NT2/D1 (cell line): ENCODE measurements around the gene NDUFA3.
"Not testable (repeated sequence)": the region's sequence is repeated elsewhere in the genome, so short reads cannot be mapped to it uniquely, and the experiment has no call there.

Experiments used
- DNase-seq: peaks from one replicate; pipeline ENCODE4 v3.0.0-alpha.2; 2011; ENCODE audit warnings: low read depth, low spot score
- H3K27me3 ChIP-seq: 2 replicates; pipeline ENCODE4 v1.6.0; 2011; ENCODE audit warnings: mild to moderate bottlenecking; ENCODE audit not compliant: insufficient read length, insufficient read depth
- H3K36me3 ChIP-seq: 2 replicates; pipeline ENCODE4 v1.6.1; 2011; ENCODE audit warnings: mild to moderate bottlenecking, low read length, mixed read lengths; ENCODE audit not compliant: insufficient read depth, insufficient read length
- H3K4me1 ChIP-seq: 2 replicates; pipeline ENCODE4 v1.5.1; 2011; ENCODE audit not compliant: insufficient read depth, insufficient read length
- H3K4me3 ChIP-seq: 2 replicates; pipeline ENCODE4 v1.5.1; 2011; ENCODE audit warnings: low read depth; ENCODE audit not compliant: insufficient read length
- H3K9ac ChIP-seq: 2 replicates; pipeline ENCODE4 v1.6.0; 2011; ENCODE audit warnings: low read depth; ENCODE audit not compliant: insufficient read length
- H3K9me3 ChIP-seq: 2 replicates; pipeline ENCODE4 v1.5.1; 2011; ENCODE audit warnings: mild to moderate bottlenecking, low read length; ENCODE audit not compliant: insufficient read depth
- SUZ12 ChIP-seq: IDR thresholded peaks from 2 replicates; pipeline ENCODE4 v1.6.1; 2011; ENCODE audit not compliant: insufficient read length, insufficient read depth; ENCODE audit errors: extremely low read depth
- YY1 ChIP-seq: IDR thresholded peaks from 2 replicates; pipeline ENCODE4 v1.6.1; 2011; ENCODE audit not compliant: insufficient read length, insufficient read depth
- ZNF274 ChIP-seq: IDR thresholded peaks from 2 replicates; pipeline ENCODE4 v1.6.1; 2011; ENCODE audit warnings: mild to moderate bottlenecking, low read depth, low read length

NDUFA3 gene

GRCh38 chr19:54099190-54099902, 3.3 kb upstream of the NDUFA3 start:
- Histone ChIP-seq H3K4me3 (no peak overlapping the region), H3K4me1 (peaks cover 2% of the 10 kb centered on the region), H3K27me3 (peaks cover 13% of the 10 kb centered on the region), H3K9ac (no peak overlapping the region), H3K9me3 (peaks cover 6% of the 10 kb centered on the region; the same call in 1 of the 2 replicates), H3K36me3 (peaks cover 1% of the 10 kb centered on the region)
- TF ChIP-seq YY1 (no peak), ZNF274 (no peak), SUZ12 (no peak)
- no peak for DNase-seq

DNA sequence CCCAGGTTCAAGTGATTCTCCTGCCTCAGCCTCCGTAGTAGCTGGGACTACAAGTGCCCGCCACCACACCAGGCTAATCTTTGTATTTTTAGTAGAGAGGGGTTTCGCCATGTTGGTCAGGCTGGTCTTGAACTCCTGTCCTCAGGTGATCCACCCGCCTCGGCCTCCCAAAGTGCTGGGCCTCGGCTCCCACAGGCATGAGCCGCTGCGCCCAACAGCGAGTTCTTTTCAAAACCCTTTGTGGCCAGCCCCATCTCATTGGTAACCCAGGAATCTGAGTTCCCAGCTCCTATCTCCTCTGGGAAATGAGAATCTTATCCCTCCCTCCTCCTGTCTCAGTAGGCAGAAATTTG, 2.8 kb upstream of the NDUFA3 start:
- H3K9ac ChIP-seq, H3K4me1 ChIP-seq, DNase-seq, H3K27me3 ChIP-seq, H3K36me3 ChIP-seq, H3K9me3 ChIP-seq, H3K4me3 ChIP-seq: not testable (repeated sequence)

- Histone ChIP-seq H3K4me1 (peaks cover 4% of the 10 kb centered on the region), H3K36me3 (peaks cover 10% of the 10 kb centered on the region), H3K27me3 (peaks cover 3% of the 10 kb centered on the region), H3K4me3 (no peak within 1 kb of the TSS), H3K9me3 (no peaks in the 10 kb centered on the region), H3K9ac (no peak within 1 kb of the TSS)
- TF ChIP-seq SUZ12 (no peak), ZNF274 (no peak), YY1 (no peak)
- DNase-seq: no peak
Observed at GRCh38 chr19:54100561-54100960, 2.1 kb upstream of the NDUFA3 start, which contains the start of gene OSCAR. Gene OSCAR, minus strand, starts transcription at chr19:54100803. Its CDS starts 11 bp downstream, at chr19:54100792.

DNA sequence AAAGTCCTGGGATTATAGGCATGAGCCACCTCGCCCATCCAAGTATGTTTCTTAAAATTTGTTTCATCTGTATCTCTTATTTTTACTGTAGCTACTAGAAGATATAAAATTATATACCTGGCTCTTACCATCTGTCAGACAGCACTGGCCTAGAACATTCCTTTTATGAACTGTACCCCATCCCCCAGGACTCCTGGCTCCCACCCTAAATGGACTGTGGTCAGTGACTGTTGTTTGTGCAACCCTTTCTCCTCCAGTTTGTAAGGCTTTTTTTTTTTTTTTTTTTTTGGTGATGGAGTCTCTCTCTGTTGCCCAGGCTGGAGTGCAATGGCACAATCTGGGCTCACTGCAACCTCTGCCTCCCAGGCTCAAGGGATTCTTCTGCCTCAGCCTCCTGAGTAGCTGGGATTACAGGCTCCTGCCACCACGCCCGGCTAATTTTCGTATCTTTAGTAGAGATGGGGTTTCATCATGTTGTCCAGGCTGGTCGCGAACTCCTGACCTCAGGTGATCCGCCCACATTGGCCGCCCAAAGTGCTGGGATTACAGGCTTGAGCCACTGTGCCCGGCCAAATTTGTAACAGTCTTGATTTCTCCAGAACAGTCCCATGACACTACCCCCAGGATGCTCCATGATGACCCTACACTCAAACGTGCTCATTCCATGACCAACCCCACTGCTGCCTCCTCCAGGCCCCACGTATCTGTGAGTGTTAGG, 2.5 kb downstream of the NDUFA3 start:
- Histone ChIP-seq H3K36me3 (peaks cover 53% of the 10 kb centered on the region), H3K4me3 (no peak overlapping the region), H3K27me3 (no peaks in the 10 kb centered on the region), H3K4me1 (peaks cover 2% of the 10 kb centered on the region), H3K9ac (no peak overlapping the region), H3K9me3 (no peaks in the 10 kb centered on the region)
- DNase-seq: no peak
- TF ChIP-seq ZNF274 (no peak), YY1 (no peak), SUZ12 (no peak)

- Histone ChIP-seq H3K4me3 (no peak overlapping the region), H3K9ac (no peak overlapping the region), H3K36me3 (peaks cover 59% of the 10 kb centered on the region), H3K27me3 (no peaks in the 10 kb centered on the region), H3K9me3 (no peaks in the 10 kb centered on the region), H3K4me1 (peaks cover 2% of the 10 kb centered on the region)
- no peak for TF ChIP-seq YY1
- no peak for TF ChIP-seq ZNF274
- TF ChIP-seq SUZ12: no peak
- DNase-seq: no peak
Observed at GRCh38 chr19:54105796-54106195, 3.1 kb downstream of the NDUFA3 start.

DNA sequence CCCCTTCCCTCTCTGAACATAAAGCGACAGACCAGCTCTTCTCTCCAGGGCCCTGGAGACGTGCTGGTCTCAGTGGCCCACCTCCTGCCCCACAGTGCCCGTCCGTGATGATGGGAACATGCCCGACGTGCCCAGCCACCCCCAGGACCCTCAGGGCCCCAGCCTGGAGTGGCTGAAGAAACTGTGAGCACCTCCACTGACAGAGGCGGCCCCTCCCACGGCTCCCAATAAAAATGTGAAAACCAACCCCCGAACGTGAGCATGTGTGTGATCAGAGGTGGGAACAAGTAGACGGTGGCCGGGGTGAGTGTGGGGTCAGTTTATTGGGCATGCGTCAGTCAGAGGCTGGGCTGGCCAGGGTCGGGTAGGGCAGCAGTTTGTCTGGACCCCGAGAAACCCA, 4.1 kb downstream of the NDUFA3 start:
- peaks cover 63% of the 10 kb centered on the region for H3K36me3 ChIP-seq

GRCh38 chr19:54107876-54108490, 5.3 kb downstream of the NDUFA3 start:
- Histone ChIP-seq H3K27me3 (no peaks in the 10 kb centered on the region), H3K36me3 (peaks cover 68% of the 10 kb centered on the region), H3K4me1 (peaks cover 2% of the 10 kb centered on the region), H3K9me3 (no peaks in the 10 kb centered on the region), H3K4me3 (no peak overlapping the region), H3K9ac (no peak overlapping the region)
- TF ChIP-seq ZNF274 (no peak), SUZ12 (no peak), YY1 (no peak)
- no peak for DNase-seq

More for the DNA sequence above, 4.1 kb downstream of the NDUFA3 start:
- TF ChIP-seq YY1: no peak
- peaks cover 2% of the 10 kb centered on the region for H3K4me1 ChIP-seq
- H3K27me3 ChIP-seq: no peaks in the 10 kb centered on the region
- DNase-seq: no peak
- H3K9ac ChIP-seq: no peak overlapping the region
- H3K9me3 ChIP-seq: no peaks in the 10 kb centered on the region
- H3K4me3 ChIP-seq: no peak overlapping the region
